ENCODE results near the gene TLE6.
"Not testable (repeated sequence)": the region's sequence is repeated elsewhere in the genome, so short reads cannot be mapped to it uniquely, and the experiment has no call there.

The TLE6 gene

DNA sequence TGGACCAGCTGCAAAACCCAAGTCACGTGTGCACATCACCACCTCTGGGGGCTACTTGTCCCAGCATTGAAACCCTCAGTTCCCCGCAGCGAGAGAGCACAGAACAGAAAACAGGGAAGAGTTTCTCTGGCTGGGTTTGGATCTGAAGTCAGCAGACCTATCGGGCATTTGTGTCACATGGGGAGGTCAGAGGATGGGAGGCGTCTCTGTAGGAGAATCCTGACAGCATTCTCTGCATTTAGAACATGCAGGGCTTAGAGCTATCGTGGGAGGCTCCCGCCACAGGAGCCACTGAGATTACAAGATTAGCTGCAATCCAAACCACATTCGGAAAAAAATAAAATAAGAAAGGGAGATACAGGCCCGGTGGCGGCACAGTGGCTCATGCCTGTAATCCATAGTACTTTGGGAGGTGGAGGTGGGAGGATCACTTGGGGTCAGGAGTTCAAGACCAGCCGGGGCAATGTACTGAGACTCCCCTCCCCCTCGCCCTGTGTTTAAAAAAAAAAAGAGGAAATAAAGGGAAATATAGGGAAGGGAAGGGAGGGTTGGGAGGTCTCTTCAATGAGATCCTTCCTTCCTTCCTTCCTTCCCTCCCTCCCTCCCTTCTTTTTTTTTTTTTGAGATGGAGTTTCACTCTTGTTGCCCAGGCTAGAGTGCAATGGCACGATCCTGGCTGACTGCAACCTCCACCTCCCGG, 2.9 kb upstream of the TLE6 start:
- no peak for ATAC-seq

GRCh38 chr19:2976609-2977000, 759 bp upstream of the TLE6 start:
- no peak for DNase-seq

More for the DNA sequence above, 2.9 kb upstream of the TLE6 start:
- DNase-seq: peak; percentile 27

GRCh38 chr19:2977746-2978138, 378 bp downstream of the TLE6 start:
- ATAC-seq: no peak
- DNase-seq: no peak

More at GRCh38 chr19:2976609-2977000, 759 bp upstream of the TLE6 start:
- no peak for ATAC-seq

GRCh38 chr19:2978166-2978767, 903 bp downstream of the TLE6 start:
- ATAC-seq (no peak), DNase-seq (no peak)

- ATAC-seq (no peak), DNase-seq (no peak)
These were observed 1.4 kb downstream of the TLE6 start for GRCh38 chr19:2978772-2979171.

- DNase-seq (no peak), ATAC-seq (no peak)
These were observed 4.5 kb downstream of the TLE6 start for GRCh38 chr19:2981898-2982297.

GRCh38 chr19:2982561-2982960, 5.2 kb downstream of the TLE6 start:
- no peak for DNase-seq
- ATAC-seq: no peak

GRCh38 chr19:2982983-2983350, 5.6 kb downstream of the TLE6 start:
- DNase-seq (no peak), ATAC-seq (no peak)

GRCh38 chr19:2983351-2984214, 6.2 kb downstream of the TLE6 start:
- ATAC-seq (no peak), DNase-seq (no peak)

DNA sequence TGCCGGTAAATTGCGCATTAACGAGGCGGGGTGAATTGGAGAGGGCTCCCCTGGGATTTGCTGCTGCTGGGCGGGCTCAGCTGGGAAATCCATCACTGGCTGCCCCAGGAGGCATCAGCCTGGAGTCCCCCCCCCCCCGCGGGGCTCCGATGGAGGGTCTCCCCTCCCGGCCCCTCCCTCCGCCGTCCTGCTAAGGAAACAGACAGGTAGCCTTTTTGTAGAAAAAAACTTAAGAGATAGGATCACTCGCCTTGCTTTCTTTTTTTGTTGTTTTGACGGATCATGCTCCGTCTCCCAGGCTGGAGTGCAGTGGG, 6.8 kb downstream of the TLE6 start:
- DNase-seq (no peak), ATAC-seq (no peak)

DNA sequence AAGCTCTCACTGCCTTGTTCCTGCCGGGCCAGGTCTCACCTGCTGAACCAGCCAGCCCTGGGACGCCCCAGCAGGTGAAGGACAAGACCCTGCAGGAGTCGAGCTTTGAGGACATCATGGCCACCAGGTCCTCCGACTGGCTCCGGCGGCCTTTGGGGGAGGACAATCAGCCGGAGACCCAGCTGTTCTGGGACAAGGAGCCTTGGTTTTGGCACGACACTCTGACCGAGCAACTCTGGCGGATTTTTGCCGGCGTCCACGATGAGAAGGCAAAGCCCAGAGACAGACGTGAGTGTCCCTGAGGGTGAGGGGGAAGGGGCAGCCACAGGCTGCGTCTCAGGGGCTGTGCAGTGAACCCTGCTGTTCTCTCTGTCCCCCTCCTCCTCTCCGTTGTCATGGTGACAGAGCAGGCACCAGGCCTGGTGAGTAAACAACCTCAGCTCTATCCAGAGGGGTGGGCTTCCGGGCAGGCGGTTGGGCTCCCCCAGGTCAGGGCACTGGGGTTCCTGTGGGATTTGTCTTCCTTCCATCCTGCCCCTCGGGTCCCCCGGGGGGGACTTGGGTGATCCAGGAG, 9.7 kb downstream of the TLE6 start:
- no peak for ATAC-seq
- DNase-seq: no peak

DNA sequence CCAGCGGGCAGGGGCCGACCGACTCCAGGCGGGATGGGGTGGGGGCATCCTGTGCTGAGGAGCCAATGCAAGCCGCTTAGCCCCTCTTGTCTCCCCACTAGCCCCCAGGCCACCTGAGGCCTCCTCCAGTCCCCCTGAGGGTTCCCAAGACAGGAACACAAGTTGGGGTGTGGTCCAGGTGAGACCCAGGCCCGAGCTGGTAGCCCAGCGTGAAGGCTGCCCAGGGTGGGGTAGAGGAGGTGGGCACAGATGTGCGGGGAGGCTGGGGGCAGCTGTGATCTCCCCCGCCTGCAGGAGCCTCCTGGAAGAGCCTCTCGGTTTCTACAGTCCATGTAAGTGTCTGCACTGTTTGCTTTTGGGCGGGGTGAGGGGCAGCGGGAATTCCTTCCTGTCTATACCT, 10.4 kb downstream of the TLE6 start:
- DNase-seq (no peak), ATAC-seq (no peak)

DNA sequence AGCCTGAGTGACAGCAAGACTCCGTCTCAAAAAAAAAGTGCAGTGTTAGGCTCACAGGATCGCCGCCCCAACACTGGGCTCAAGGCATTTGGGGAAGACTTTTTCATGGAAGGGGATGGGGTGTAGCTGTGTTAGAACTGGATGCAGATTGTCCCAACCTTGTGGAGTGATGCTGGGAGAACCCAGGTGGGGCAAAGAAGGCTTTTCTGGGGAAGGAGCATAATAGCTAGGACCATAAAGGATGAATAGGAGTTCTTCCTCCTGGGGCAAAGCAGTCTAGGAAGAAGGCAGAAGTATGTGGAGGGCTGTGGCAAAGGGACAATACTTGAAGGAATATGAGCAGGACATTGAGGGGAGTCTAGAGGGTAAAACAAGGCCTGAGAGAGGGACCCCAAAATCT, 11.2 kb downstream of the TLE6 start:
- DNase-seq (no peak), ATAC-seq (no peak)

GRCh38 chr19:2989236-2989946, 12.0 kb downstream of the TLE6 start:
- DNase-seq (no peak), ATAC-seq (no peak)

DNA sequence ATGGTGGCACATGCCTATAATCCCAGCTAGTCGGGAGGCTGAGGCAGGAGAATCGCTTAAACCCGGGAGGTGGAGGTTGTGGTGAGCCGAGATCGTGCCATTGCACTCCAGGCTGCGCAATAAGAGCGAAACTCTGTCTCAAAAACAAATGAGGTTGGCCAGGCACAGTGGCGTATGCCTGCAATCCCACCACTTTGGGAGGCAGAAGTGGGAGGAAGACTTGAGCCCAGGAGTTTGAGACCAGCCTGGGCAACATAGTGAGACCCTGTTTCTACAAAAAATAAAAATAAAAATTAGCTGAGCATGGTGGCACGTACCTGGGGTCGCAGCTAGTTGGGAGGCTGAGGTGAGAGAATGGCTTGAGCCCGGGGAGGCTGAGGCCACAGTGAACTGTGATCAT, 15.0 kb downstream of the TLE6 start:
- ATAC-seq, DNase-seq: not testable (repeated sequence)

DNA sequence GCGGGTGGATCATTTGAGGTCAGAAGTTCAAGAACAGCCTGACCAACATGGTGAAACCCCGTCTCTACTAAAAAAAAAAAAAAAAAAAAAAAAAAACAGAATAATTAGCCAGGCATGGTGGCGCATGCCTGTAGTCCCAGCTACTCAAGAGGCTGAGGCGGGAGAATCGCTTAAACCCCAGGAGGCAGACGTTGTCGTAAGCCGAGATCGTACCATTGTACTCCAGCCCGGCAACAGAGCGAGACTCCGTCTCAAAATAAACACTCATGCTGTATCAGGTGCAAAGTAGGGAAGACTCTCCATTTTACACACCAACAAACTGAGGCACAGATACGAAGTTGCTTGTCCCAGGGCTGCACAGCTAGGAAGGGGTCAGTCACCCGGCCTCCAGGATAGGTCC, 15.6 kb downstream of the TLE6 start:
- ATAC-seq (no peak), DNase-seq (no peak)

DNA sequence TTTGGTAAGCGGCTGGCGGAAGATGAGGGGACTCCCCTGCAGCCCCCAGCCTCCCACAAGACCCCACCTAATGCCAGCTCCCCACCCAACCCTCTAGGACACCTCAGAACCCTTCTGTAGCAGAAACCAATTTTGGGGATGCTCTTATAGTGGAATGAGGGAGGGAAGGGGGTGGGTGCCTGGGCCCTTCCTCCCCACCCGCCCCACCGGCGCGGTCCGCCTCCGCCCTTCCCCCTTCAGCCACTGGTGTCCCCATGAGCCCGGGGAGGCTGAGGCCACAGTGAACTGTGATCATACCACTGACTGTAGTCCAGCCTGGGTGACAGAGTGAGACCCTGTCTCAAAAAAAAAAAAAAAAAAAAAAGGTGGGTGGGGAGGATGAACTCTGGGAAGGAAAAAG, 16.2 kb downstream of the TLE6 start:
- no peak for ATAC-seq

DNA sequence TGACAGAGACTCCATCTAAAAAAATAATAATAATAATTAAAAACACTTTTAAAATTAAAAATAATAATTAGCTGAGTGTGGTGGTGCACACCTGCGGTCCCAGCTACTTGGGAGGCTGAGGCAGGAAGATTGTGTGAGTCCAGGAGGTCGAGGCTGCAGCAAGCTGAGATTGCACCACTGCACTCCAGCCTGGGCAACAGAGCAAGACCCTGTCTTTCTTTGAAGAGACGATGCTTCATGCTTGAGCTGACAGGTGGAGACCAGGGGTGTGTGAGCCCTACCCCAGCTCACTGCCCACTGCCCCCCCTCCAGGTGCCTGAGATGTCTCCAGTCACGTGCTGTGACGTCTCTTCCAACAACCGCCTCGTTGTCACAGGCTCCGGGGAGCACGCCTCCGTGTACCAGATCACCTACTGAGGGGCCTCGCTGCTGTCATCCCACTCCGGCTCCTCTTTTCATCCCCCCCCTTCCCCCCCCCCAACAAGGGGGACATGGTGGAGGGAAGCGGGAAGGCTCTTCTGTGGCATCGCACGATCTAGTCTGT, 17.3 kb downstream of the TLE6 start:
- no peak for ATAC-seq
- no peak for DNase-seq

More for the DNA sequence above, 16.2 kb downstream of the TLE6 start:
- no peak for DNase-seq

- DNase-seq (no peak), ATAC-seq (no peak)
These were observed 20.4 kb downstream of the TLE6 start for GRCh38 chr19:2997720-2998119.

DNA sequence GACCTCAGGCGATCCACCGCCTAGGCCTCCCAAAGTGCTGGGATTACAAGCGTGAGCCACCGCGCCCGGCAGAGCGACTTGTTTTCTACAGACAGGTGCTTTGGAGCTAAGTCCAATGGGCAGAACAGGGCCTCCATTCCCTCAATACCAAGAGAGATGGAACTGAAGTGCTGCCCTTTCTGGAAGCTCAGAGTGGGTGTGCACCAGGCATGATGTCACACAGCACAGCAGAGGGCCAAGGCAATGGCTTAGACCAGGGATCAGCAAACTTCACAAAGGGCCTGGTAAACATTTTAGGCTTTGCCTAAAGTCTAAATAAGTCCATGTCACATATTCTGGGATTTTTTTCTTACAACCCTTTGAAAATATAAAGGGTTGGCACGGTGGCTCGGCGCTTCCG, 21.3 kb downstream of the TLE6 start:
- ATAC-seq (no peak), DNase-seq (no peak)

DNA sequence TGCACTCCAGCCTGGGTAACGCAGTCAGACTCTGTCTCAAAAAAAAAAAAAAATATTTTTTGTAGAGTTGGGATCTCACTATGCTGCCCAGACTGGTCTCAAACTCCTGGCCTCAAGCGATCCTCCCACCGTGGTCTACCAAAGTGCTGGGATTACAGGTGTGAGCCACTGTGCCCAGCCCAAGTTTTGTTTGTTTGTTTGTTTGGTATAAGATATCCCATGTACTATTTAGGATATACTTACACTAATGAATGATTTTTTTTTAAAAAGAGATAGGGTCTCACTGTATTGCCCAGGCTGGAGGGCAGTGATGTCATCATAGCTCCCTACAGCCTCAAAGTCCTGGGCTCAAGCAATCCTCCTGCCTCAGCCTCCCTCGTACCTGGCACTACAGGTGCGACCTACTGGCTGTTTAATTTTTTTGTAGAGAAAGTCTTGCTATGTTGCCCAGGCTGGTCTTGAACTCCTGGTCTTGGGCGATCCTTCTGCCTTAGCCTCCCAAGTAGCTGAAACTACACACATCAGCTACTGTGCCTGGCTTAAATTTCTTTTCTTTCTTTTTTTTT, 24.0 kb downstream of the TLE6 start:
- DNase-seq: no peak
- ATAC-seq: no peak

GRCh38 chr19:3003046-3003445, 25.7 kb downstream of the TLE6 start:
- DNase-seq: no peak

More at GRCh38 chr19:3003046-3003445, 25.7 kb downstream of the TLE6 start:
- ATAC-seq: no peak
